GM20431 (cell line): ENCODE data around the gene BIRC6.
"Not testable (repeated sequence)": the region's sequence is repeated elsewhere in the genome, so short reads cannot be mapped to it uniquely, and the experiment has no call there.

Source experiments
- in situ Hi-C: fragments of 300-500 bp; cut with MseI, MboI; formaldehyde crosslinking; loops from one replicate; pipeline ENCODE4 v1.15.0; 2020; ENCODE audit warnings: low sequenced_read_pairs; ENCODE audit not compliant: unreplicated experiment

Gene BIRC6

DNA sequence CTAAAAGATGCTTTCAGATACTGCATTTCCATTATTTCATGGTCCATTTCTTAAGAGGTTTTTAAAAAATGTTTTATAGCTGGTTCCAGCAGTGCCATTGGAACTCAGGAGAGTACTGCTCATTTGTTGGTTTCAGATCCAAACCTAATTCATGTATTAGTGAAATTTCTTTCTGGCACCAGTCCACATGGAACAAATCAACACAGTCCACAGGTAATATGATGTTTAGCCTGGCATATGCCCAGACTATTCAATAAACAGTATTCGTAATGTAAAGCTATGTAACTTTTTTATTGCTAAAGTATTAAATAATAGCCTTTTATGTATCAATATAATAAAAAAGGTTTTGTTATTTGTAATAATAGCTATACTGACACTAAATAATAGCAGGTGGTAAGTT lies 134.5 kb downstream of the BIRC6 start:
- in situ Hi-C loops = no loop called here

DNA sequence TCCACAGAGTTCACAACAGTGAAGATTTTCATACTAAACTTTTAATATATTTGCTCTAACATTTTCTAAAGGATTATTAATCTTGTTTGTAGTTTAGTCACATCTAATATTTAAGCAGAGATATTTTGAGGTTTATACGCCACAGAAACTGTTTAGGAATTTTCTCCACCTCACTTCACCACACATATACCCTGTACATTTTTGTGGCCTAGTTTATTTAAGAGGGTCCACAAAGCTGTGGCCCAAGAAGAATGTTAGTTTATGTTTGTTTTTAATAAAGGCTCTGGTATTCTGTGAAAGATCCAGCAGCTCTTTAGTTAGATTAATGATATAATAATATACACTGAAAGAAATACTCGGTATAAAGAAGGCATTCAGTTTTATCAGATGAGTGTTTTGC lies 138.3 kb downstream of the BIRC6 start:
- in situ Hi-C loops = no loop called here

DNA sequence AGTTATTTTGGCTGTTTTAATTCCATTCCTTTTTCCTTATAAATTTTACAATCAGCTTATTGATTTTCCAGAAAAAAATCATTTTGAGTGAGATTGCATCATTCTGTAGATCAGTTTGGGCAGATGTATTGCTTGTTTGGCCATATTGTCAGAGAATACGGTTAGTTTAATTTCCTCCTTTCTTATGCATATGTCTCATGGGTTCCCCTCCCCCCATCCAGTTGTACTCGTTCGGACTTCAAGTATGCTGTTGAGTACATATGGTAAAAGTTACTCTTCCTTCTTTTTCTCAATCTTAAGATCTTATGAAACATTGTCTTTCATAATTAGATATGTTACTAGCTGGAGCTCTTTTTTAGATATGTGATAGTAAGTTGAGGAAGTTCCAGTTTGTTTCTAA lies 139.8 kb downstream of the BIRC6 start:
- in situ Hi-C loops = no loop called here

DNA sequence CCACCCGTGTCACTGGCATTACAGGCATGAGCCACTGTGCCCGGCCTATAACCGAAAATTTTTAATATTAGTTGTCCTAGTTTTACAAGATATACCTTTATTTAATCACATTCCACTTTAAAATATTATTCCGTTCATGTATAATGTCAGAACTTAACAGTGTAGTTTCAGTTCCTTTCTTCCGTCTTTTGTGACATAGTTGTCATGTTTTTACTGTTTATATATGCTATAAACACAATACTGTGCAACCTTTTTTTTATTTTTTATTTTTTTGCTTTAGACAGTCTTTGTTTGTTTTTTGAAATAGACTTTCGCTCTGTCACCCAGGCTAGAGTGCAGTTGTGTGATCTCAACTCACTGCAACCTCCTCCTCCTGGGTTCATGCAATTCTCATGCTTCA lies 141.5 kb downstream of the BIRC6 start:
- in situ Hi-C loops = no loop called here

DNA sequence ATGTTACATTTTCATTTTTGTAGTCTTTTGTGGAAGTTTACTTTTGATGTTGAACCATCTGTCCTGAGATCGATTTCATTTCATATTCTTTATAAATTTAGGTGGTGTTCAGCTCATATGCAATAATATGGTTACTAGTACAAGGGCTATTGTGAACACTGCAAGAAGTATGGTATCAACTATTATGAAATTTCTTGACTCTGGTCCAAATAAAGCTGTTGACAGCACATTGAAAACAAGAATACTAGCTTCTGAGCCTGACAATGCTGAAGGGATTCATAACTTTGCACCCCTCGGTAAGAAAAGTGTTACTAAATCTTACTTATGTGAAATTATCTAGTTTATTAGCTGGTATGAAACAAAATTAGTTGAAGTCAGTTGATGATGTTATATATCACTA lies 146.1 kb downstream of the BIRC6 start:
- in situ Hi-C loops = no loop called here

DNA sequence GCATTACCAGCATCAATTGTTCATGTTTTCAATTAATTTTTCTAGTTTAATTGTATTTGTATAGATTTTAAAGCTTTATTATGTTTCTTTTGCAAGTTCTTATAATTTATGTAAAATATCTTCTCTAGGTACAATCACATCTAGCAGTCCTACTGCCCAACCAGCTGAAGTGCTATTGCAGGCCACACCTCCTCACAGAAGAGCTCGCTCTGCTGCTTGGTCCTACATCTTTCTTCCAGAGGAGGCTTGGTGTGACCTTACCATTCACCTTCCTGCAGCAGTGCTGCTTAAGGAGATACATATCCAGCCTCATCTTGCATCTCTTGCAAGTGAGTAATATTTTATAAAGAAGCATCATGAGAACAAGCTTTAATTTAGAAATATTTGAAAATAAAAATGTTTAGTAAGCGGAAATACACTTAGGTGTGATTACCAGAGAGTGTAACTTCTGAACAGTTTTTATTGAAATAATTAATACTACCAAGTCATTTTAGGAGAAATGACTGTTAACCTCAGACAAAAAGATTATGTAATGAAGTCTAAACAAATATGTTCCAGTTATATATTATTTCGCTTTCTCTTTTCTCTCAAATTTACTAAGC lies 148.2 kb downstream of the BIRC6 start:
- in situ Hi-C loops = no loop called here

DNA sequence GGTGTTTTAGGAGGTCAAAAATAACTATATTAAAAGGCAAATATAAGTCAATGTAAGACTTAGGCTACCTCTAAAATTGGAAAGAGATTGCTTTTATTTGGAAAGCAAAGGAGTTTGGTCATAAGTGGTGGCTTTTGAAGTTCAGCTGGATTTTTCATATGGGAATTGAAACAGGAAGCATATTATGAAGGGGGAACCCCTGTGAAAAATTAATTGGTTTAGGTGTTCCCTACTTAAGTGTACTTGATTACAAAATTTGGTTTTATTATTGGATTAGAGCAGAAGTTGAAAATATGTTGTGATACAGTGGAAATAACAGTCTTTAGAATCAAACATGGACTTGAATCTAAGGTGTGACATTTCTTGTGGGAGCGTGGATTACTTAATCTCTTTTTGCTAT lies 149.6 kb downstream of the BIRC6 start:
- in situ Hi-C loops = no loop called here

DNA sequence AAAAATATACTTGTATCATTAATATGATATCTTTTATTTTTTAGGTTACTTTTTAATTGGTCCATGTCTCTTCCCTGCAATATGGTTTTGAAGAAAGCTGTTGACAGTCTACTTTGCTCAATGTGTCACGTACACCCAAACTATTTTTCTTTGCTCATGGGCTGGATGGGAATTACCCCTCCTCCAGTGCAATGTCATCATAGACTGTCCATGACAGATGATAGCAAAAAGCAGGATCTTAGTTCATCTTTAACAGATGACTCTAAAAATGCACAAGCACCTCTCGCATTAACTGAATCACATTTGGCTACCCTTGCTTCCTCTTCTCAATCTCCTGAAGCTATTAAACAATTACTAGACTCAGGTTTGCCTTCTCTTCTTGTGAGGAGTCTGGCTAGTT lies 158.1 kb downstream of the BIRC6 start:
- in situ Hi-C loops = no loop called here

DNA sequence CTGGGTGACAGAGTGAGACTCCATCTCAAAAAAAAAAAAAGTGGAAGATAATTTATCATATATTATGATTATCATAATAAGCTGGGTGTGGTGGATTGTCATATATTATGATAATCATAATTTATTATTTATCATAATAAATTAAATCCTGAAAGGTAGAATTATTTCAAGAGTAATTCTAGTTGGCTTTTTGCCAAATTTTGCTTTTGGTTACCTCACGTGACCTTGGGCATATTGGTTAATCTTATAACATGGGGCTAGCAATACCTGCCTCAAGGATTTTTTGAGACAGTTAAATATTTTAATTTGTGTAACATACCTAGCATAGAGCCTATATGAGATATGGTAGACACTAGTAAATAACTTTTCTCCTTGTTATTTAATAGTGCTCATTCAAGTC lies 159.7 kb downstream of the BIRC6 start:
- in situ Hi-C loops = no loop called here

DNA sequence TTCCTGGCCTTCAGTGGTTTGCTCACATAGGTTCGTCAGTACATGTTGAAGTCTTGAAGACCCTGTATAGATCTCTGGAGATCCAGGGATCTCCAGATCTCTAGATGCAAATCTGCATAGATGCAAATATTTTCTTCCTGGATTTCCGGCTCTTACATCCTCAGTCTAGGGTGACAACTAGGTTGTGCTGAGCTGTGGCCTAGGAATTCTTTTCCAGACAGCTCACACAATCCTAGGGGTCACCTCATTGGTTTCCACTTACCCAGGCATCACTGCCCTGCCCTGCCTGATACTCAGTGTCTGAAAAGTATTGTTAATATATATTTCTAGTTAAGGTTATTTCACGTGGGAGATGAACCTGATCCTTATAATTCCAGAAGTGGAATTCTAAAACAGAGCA lies 165.9 kb downstream of the BIRC6 start:
- in situ Hi-C loops = no loop called here

DNA sequence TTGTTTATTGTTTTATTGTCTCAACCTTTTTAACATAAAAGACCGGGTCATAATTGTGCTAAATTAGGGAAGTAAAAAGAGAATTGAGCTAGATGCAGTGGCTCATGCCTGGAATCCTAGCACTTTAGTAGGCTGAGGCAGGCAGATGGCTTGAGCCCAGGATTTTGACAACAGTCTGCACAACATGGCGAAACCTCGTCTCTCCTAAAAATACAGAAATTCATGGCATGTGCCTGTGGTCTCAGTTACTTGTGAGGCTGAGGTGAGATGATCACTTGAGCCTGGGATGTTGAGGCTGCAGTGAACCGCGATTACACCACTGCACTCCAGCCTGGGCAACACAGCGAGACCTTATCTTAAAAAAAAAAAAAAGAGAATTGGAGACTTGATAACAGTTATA lies 166.9 kb downstream of the BIRC6 start:
- in situ Hi-C loops = no loop called here

DNA sequence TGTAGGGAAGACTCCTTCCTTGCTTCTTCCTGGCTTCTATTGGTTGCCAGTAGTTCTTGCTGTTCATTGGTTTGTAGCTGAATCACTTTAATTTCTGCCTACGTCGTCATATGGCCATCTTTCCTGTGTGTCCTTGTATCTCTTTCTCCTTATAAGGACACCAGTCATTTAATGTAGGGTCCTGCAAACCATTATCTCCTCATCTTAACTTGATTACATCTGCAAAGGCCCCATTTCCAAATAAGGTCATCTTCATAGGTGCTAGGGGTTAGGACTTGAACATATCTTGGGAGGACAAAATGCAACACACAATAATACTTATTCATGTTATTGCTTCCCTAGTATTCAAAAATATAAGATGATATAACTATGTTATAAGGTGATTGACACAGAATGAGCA lies 175.5 kb downstream of the BIRC6 start:
- in situ Hi-C loops = no loop called here

DNA sequence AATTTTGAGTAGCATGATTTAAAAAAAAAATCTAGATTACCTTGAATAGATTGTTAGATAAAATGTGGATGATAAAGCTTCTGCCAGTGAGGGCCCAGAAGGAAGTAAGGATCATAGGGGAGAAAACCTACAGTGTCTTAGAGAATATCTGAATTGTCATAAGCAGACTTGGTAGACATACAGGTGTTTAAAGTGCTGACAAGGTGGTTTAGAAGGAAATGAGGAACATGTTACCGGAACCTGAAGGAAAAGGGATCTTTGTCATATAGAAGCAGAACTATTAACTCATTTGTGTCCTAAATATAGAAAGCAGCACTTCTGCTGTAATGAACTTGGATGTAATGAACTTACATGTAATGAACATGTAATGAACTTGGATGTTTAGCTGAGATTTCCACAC lies 176.1 kb downstream of the BIRC6 start:
- in situ Hi-C loops = no loop called here

DNA sequence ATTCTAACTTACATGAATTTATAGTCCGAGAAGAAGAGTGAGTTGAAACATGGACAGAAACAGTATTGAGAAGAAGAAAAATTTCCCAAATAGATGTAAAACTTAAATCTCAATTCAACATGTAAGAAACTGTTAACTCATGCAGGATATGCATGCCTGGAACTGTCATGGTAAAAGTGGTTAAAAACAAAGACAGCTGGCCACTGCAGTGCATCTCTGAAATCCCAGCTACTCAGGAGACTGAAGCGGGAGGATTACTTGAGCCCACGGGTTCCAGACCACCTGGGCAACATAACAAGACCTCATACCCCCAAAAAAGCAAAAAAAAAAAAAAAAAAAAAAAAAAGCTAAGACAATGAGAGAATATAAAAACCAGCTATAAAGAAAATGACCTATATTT lies 178.0 kb downstream of the BIRC6 start:
- in situ Hi-C loops = no loop called here

DNA sequence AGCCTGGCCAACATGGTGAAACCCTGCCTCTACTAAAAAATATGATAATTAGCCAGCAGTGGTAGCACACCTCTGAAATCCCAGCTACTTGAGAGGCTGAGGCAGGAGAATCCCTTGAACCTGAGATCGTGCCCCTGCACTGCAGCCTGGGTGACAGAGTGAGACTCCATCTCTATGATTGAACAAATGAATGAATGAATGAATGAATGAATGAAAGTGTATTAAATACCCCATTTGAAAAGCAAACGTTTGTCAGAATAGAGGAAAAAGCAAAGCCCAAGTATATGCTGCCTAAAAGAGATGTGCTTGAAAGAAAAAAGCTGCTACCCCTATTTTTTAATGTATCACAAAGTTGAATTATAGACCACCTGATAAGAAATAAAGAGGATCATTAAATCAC lies 181.9 kb downstream of the BIRC6 start:
- in situ Hi-C loops = no loop called here

DNA sequence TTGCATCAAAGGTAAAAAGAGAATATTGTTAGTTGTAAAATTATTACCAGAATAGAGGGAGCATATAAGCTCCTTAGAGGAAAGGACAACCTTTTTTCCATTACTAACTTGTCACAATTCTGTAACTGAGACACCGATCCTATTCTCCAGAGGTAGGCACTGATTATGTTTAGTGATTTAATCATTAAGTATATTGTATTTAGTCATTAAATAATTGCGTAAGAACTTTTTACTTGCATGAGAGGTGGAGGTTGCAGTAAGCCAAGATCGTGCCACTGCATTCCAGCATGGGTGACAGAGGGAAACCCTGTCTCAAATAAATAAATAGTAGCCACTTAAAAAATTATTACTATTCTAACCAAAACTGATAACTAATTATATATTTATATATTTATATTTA lies 195.7 kb downstream of the BIRC6 start:
- in situ Hi-C loops = not testable (repeated sequence)

DNA sequence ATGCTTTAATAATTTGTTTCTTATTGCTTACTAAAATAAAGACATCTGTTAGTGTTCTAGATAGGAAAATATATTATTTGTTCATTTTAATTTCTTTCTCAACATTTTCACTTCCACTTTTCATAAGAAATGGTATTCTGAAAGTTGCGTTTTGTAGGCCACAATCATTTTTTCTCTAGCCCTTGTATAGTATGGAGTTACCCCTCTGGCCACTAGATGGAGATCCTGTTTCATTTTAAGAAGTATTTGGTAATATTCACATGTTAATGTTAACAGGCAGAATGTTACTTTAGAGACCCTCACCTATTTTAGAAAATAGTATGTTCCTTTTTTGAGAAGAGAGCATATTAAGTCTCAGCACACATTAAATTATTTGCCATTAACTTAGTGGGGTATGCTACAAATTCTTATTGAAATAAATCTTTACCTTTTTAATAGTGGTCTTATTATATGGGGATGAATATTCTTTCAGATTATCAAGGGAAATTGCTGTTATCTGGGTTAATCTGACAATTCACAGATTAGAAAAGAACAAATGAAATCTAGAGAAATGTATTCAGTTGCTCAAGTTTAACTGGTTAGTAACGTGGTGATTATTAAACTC lies 197.1 kb downstream of the BIRC6 start:
- in situ Hi-C loops = no loop called here

DNA sequence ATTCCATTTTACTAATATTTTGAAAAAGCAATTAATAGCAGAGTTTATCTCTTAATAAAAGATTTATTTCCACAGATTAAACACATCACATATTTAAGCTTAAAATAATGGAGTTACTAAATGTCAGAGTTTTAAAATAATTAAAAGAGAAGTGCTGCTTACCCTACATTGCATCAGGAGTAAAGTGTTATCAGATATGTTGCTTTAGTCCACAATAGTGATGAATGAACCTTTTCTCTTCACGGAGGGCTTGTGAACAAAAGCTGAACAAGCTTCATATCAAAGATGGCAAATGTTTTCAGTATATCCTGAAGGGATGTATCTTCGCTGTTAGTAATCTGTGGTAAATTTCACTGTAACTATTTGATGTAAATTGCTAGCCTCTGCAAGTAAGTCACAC lies 201.7 kb downstream of the BIRC6 start:
- in situ Hi-C loops = no loop called here

DNA sequence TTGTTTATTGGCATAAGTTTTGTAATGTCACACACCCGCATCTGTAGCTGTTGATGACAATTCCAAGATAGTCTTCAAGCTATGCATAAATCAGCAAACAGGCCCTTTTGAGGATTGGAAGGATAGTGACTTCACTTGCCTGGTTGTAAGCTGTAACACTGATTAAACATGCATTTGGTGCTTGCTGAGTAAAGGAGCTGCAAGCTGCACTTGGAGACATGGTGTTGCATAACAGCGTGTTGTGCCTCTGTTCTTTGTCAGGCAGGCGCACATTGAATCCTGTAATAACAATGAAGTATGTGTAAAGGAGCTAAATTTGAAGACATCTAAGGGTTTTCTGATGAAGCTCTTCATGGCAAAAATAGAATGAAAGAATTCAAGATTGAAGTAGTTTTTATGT lies 202.3 kb downstream of the BIRC6 start:
- in situ Hi-C loops = no loop called here

DNA sequence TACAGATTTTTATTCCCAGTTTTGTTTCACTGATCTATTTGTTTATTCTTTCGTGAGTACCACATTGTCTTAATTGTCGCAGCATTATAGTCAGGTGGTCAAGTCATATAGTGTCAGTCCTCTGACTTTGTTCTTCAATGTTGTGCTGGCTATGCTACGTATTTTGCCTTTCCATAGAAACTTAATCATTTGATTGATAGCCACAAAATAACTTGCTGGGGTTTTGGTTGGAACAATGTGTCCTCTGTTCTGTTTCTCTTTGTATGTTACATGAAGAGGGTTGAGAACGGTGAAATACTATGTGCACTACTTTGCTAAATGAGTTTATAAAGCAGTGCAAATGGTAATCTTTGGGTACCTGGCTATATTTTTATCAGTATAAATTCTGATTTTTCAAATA lies 206.1 kb downstream of the BIRC6 start:
- in situ Hi-C loops = no loop called here

DNA sequence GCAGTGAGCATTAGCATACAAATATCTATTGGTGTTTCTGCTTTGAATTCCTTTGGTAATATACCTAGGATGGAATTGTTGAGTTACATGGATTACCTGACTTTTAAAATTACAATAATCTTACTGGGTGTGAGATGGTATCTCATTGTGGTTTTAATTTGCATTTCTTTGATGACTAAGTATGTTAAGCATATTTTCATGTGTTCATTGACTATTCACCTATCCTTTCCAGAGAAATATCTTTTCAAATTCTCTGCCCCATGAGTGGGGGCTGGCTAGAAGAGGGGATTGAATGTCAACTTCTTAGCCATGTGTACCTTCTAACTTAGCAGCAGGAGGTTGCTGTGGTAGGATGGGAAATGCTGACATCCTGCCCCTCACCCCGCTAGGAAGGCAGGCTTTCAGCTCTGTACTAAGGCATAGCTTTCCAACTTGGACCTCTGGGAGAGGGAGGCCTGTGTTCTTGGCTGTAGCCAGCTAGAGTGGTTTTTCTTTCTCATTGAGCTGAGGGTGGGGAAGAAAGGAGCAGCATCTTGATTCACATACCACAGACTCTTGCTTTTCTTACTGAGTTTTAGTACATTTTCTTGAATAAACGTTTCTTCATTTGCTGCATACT lies 207.7 kb downstream of the BIRC6 start:
- in situ Hi-C loops = no loop called here

DNA sequence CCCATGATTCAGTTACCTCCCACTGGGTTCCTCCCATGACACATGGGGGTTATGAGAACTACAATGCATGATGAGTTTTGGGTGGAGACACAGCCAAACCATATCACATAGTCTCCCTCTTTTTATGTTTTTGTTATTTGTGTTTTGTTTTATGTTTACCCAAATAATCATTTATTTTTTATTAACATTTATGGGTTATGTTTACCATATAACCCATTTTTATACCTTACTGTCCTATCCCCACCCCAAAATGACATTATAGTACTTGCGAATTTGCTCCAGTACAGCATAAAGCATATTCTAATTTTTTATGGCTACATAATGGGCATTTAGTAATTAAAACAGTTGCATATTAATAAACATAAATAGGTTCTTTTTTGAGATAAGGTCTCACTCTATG lies 209.1 kb downstream of the BIRC6 start:
- in situ Hi-C loops = no loop called here
